ENCODE data around the gene NRXN3.

Gene NRXN3

GRCh38 chr14:79051742-79052141 is 881.6 kb downstream of the NRXN3 start:
- in situ Hi-C loops (cut with MboI; ENCODE audit: low pct_unique_long_range_greater_than_20kb, low sequenced_read_pairs, unreplicated experiment), result no loop called here
- no peak for DNase-seq (ENCODE audit: low spot score)
- no peak for TF ChIP-seq CTCF (IDR thresholded peaks at IDR 0.05; ENCODE audit: extremely low read depth, insufficient read depth, missing control alignments)

DNA sequence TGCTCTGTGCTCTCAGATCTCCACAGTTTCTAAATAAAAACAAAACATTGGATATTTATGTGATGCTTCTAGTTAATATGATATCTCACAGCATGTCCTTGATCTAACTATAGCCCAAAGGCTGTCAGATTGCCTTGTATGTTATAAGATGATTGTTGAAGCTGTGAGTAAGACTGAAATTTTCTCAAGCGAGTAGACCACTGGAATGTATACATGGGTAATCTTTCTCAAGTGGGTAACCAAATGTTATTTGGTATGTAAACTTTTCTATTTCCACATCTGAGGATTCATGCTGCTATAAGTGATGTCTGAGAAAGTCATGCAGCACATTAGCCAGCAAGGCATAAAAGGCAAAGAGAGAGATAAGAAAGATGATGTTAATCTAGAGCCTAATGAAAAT is 886.7 kb downstream of the NRXN3 start:
- DNase-seq (ENCODE audit: low spot score), result no peak
- in situ Hi-C loops (cut with MboI; ENCODE audit: low pct_unique_long_range_greater_than_20kb, low sequenced_read_pairs, unreplicated experiment), result no loop called here
- TF ChIP-seq CTCF (IDR thresholded peaks at IDR 0.05; ENCODE audit: extremely low read depth, insufficient read depth, missing control alignments), result no peak

- in situ Hi-C loops (cut with MboI; ENCODE audit: low pct_unique_long_range_greater_than_20kb, low sequenced_read_pairs, unreplicated experiment), result no loop called here
Observed at GRCh38 chr14:79057333-79057732, 887.2 kb downstream of the NRXN3 start.

GRCh38 chr14:79062226-79062625 is 892.1 kb downstream of the NRXN3 start:
- no peak for TF ChIP-seq CTCF (IDR thresholded peaks at IDR 0.05; ENCODE audit: extremely low read depth, insufficient read depth, missing control alignments)
- in situ Hi-C loops (cut with MboI; ENCODE audit: low pct_unique_long_range_greater_than_20kb, low sequenced_read_pairs, unreplicated experiment), result no loop called here
- DNase-seq (ENCODE audit: low spot score), result no peak

More at GRCh38 chr14:79057333-79057732, 887.2 kb downstream of the NRXN3 start:
- DNase-seq (ENCODE audit: low spot score), result no peak
- TF ChIP-seq CTCF (IDR thresholded peaks at IDR 0.05; ENCODE audit: extremely low read depth, insufficient read depth, missing control alignments), result no peak

- in situ Hi-C loops (cut with MboI; ENCODE audit: low pct_unique_long_range_greater_than_20kb, low sequenced_read_pairs, unreplicated experiment), result no loop called here
- DNase-seq (ENCODE audit: low spot score), result no peak
- no peak for TF ChIP-seq CTCF (IDR thresholded peaks at IDR 0.05; ENCODE audit: extremely low read depth, insufficient read depth, missing control alignments)
Observed at GRCh38 chr14:79064214-79064613, 894.0 kb downstream of the NRXN3 start.

- in situ Hi-C loops (cut with MboI; ENCODE audit: low pct_unique_long_range_greater_than_20kb, low sequenced_read_pairs, unreplicated experiment), result no loop called here
- no peak for DNase-seq (ENCODE audit: low spot score)
- TF ChIP-seq CTCF (IDR thresholded peaks at IDR 0.05; ENCODE audit: extremely low read depth, insufficient read depth, missing control alignments), result no peak
Observed at GRCh38 chr14:79074510-79074909, 904.3 kb downstream of the NRXN3 start.

DNA sequence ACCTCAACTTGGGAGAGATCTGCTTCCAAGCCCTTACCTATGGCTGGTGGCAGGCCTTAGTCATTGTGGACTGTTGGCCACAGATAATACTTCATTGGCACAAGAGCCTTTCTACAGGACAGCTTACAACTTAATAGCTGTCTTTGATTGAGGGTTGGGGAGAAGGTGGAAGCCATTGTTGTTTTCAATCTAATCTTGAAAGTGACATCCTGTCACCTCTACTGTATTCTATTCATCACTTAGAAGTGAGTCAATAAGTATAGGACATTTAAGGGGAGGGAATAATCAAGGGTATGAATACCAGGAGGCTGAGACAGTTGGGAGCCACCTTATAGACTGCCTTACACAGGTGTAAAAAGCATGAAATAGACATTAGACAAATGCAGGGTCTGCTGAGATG is 906.3 kb downstream of the NRXN3 start:
- no peak for DNase-seq (ENCODE audit: low spot score)
- in situ Hi-C loops (cut with MboI; ENCODE audit: low pct_unique_long_range_greater_than_20kb, low sequenced_read_pairs, unreplicated experiment), result no loop called here
- TF ChIP-seq CTCF (IDR thresholded peaks at IDR 0.05; ENCODE audit: extremely low read depth, insufficient read depth, missing control alignments), result no peak
